Liver (tissue), 9 donors: Measurements from ENCODE around the gene KIF15. TPM values are rescaled to one million over a fixed set of nuclear protein-coding genes. Genes with fewer than 3 reads are reported as not detected.
A peak's percentile ranks its signal among the peaks of the same experiment; 100 is the strongest.

ENCODE experiments used
- DNase-seq: peaks from one replicate; pipeline ENCODE4 v3.0.0-alpha.2; 2017; ENCODE audit warnings: low spot score
- H3K27ac ChIP-seq, 2 donors: one replicate each; pipeline ENCODE4 v1.7.0; 2013; ENCODE audit warnings: inconsistent platforms in 2 of 2, low read length in 2 of 2, control low read depth in 1 of 2, low read depth in 1 of 2, mild to moderate bottlenecking in 1 of 2
- H3K27me3 ChIP-seq, 4 donors: one replicate each; pipeline versions ENCODE4 v1.6.1 to v1.7.0; 2013; ENCODE audit warnings: low read length in 3 of 4, inconsistent platforms in 1 of 4, mild to moderate bottlenecking in 1 of 4, moderate library complexity in 1 of 4; ENCODE audit not compliant: control insufficient read depth in 4 of 4, insufficient read depth in 4 of 4
- H3K36me3 ChIP-seq, 4 donors: one replicate each; pipeline versions ENCODE4 v1.6.1 to v1.7.0; 2013; ENCODE audit warnings: low read length in 3 of 4, mild to moderate bottlenecking in 3 of 4, low read depth in 1 of 4, moderate library complexity in 1 of 4; ENCODE audit not compliant: control insufficient read depth in 4 of 4, insufficient read depth in 3 of 4
- H3K4me1 ChIP-seq, 4 donors: one replicate each; pipeline versions ENCODE4 v1.6.1 to v1.7.0; 2013; ENCODE audit warnings: low read length in 3 of 4, mild to moderate bottlenecking in 3 of 4, moderate library complexity in 1 of 4; ENCODE audit not compliant: control insufficient read depth in 4 of 4, insufficient read depth in 4 of 4
- H3K4me3 ChIP-seq, 3 donors: one replicate each; pipeline versions ENCODE4 v1.6.1 to v1.7.0; 2013; ENCODE audit warnings: low read length in 3 of 3, control low read depth in 1 of 3, low read depth in 1 of 3, mild to moderate bottlenecking in 1 of 3
- H3K9ac ChIP-seq, 2 donors: one replicate each; pipeline ENCODE4 v1.7.0; 2013; ENCODE audit warnings: low read length in 2 of 2, mild to moderate bottlenecking in 2 of 2, moderate library complexity in 2 of 2, control low read depth in 1 of 2, low read depth in 1 of 2
- H3K9me3 ChIP-seq, 4 donors: one replicate each; pipeline versions ENCODE4 v1.6.1 to v1.7.0; 2013; ENCODE audit warnings: low read length in 3 of 4; ENCODE audit not compliant: control insufficient read depth in 4 of 4
- ATF3 ChIP-seq: IDR thresholded peaks from 2 replicates; pipeline ENCODE4 v1.6.1; 2016; ENCODE audit warnings: antibody characterized with exemption
- CTCF ChIP-seq: fragments of 150-350 bp; IDR thresholded peaks from 2 replicates; pipeline ENCODE4 v1.5.1; 2017; ENCODE audit warnings: improper control_type of control experiment, low read depth, low read length; ENCODE audit not compliant: missing input control
- EGR1 ChIP-seq, 2 donors: IDR thresholded peaks; 2 replicates each; pipeline ENCODE4 v1.6.1; 2016 to 2018; ENCODE audit warnings: antibody characterized with exemption in 2 of 2, low read depth in 2 of 2
- FOXA1 ChIP-seq: IDR thresholded peaks from 2 replicates; pipeline ENCODE4 v1.6.1; 2016; ENCODE audit warnings: antibody characterized with exemption
- FOXA2 ChIP-seq: IDR thresholded peaks from 2 replicates; pipeline ENCODE4 v1.6.1; 2016; ENCODE audit warnings: antibody characterized with exemption
- GABPA ChIP-seq, 2 donors: IDR thresholded peaks in 1 of 2; conservative IDR thresholded peaks in 1 of 2; 2 replicates each; pipeline ENCODE4 v1.6.1; 2016; ENCODE audit warnings: antibody characterized with exemption in 2 of 2, mild to moderate bottlenecking in 1 of 2, moderate library complexity in 1 of 2
- HNF4A ChIP-seq, 2 donors: conservative IDR thresholded peaks; 2 replicates each; pipeline ENCODE4 v1.6.1; 2016; ENCODE audit warnings: antibody characterized with exemption in 2 of 2, mild to moderate bottlenecking in 2 of 2
- HNF4G ChIP-seq: IDR thresholded peaks from 2 replicates; pipeline ENCODE4 v1.6.1; 2016; ENCODE audit warnings: antibody characterized with exemption
- JUND ChIP-seq, 2 donors: IDR thresholded peaks; 2 replicates each; pipeline ENCODE4 v1.6.1; 2016; ENCODE audit warnings: antibody characterized with exemption in 2 of 2
- MAX ChIP-seq: IDR thresholded peaks from 2 replicates; pipeline ENCODE4 v1.6.1; 2016; ENCODE audit warnings: antibody characterized with exemption
- NR2F2 ChIP-seq: IDR thresholded peaks from 2 replicates; pipeline ENCODE4 v1.6.1; 2016; ENCODE audit warnings: antibody characterized with exemption
- RAD21 ChIP-seq, 2 donors: IDR thresholded peaks; 2 replicates each; pipeline ENCODE4 v1.6.1; 2016; ENCODE audit warnings: antibody characterized with exemption in 2 of 2, mild to moderate bottlenecking in 2 of 2
- REST ChIP-seq: IDR thresholded peaks from 2 replicates; pipeline ENCODE4 v1.6.1; 2016; ENCODE audit warnings: antibody characterized with exemption, mild to moderate bottlenecking
- RXRA ChIP-seq, 2 donors: IDR thresholded peaks; 2 replicates each; pipeline ENCODE4 v1.6.1; 2017 to 2018; ENCODE audit warnings: antibody characterized with exemption in 2 of 2, mild to moderate bottlenecking in 1 of 2
- SP1 ChIP-seq: IDR thresholded peaks from 2 replicates; pipeline ENCODE4 v1.6.1; 2018; ENCODE audit warnings: antibody characterized with exemption, mild to moderate bottlenecking
- TAF1 ChIP-seq: conservative IDR thresholded peaks from 2 replicates; pipeline ENCODE4 v1.6.1; 2016; ENCODE audit warnings: antibody characterized with exemption, mild to moderate bottlenecking
- YY1 ChIP-seq: IDR thresholded peaks from 2 replicates; pipeline ENCODE4 v1.6.1; 2016; ENCODE audit warnings: antibody characterized with exemption, mild to moderate bottlenecking
- WGBS: extraction: QIAGEN DNeasy Blood & Tissue Kit; methylation state at CpG from one replicate; pipeline ENCODE4 v1.1.7; 2013; 5-methylcytosine and 5-hydroxymethylcytosine counted together
- polyA plus RNA-seq, 2 donors: library from polyadenylated mRNA; stranded (reverse) in 1 of 2; unstranded in 1 of 2; fragments of 200-250 nt in 1 of 2; fragments of >200 nt in 1 of 2; fragmentation: Nextera tagmentation in 1 of 2; extraction: Ambion mirVana in 1 of 2; gene quantifications; one replicate each; pipeline versions ENCODE4 v1.2.1 to v1.2.3, GENCODE V29; 2013 to 2015
- total RNA-seq, 2 donors: library from RNA; depleted of rRNA; stranded (reverse); fragments of >200 nt; gene quantifications; one replicate each; pipeline ENCODE4 v1.2.3, GENCODE V29; 2014
- donor health status: healthy.
- donor health status: healthy.
- donor health status: healthy.
- donor health status: healthy.
- donor health status: healthy.

The KIF15 gene
- total and polyA plus RNA-seq, 4 donors = under 0.01 to 15.9 (median 0.24) TPM

GRCh38 chr3:44761101-44761423 is 532 bp upstream of the KIF15 start:
- Histone ChIP-seq H3K9ac (peak overlapping the region; percentile 71 to 82), H3K36me3 (peaks cover 0 to 11% (median 0%) of the 10 kb centered on the region in 4 donors), H3K9me3 (peaks cover 0 to 11% (median 8%) of the 10 kb centered on the region in 4 donors), H3K27ac (peak overlapping the region; percentile 59 to 67), H3K4me3 (peak overlapping the region; percentile 68 to 90 (median 72)), H3K27me3 (peaks cover 0 to 3% (median 0%) of the 10 kb centered on the region in 4 donors), H3K4me1 (peaks cover 3 to 13% (median 8%) of the 10 kb centered on the region in 4 donors)
- no peak for TF ChIP-seq EGR1 (IDR thresholded peaks at IDR 0.05; ENCODE audit: low read depth in 2 of 2)
- TF ChIP-seq ATF3 = no peak
- TF ChIP-seq RAD21 (IDR thresholded peaks at IDR 0.05) = no peak
- TF ChIP-seq SP1 = no peak
- TF ChIP-seq FOXA1 = no peak
- TF ChIP-seq CTCF = no peak
- TF ChIP-seq FOXA2 = no peak
- TF ChIP-seq HNF4A (conservative IDR thresholded peaks at IDR 0.05) = no peak
- TF ChIP-seq JUND (IDR thresholded peaks at IDR 0.05) = no peak
- TF ChIP-seq GABPA (IDR thresholded peaks at IDR 0.05 in 1 of 2, conservative IDR thresholded peaks at IDR 0.05 in 1 of 2) = no peak
- no peak for TF ChIP-seq HNF4G
- TF ChIP-seq REST = no peak
- no peak for TF ChIP-seq MAX
- TF ChIP-seq TAF1 = no peak
- no peak for TF ChIP-seq NR2F2
- no peak for TF ChIP-seq RXRA (IDR thresholded peaks at IDR 0.05)
- 1% methylated on average over 15 of the region's 15 CpGs for WGBS
- DNase-seq = no peak

- Histone ChIP-seq H3K4me3 (peak overlapping the region; percentile 68 to 90 (median 72)), H3K27me3 (peaks cover 0 to 3% (median 0%) of the 10 kb centered on the region in 4 donors), H3K36me3 (peaks cover 0 to 10% (median 0%) of the 10 kb centered on the region in 4 donors), H3K27ac (no peak overlapping the region), H3K4me1 (peaks cover 3 to 13% (median 8%) of the 10 kb centered on the region in 4 donors), H3K9ac (no peak overlapping the region), H3K9me3 (peaks cover 3 to 9% (median 5%) of the 10 kb centered on the region in 4 donors)
- 5% methylated on average over 9 of the region's 9 CpGs for WGBS
- TF ChIP-seq GABPA (IDR thresholded peaks at IDR 0.05 in 1 of 2, conservative IDR thresholded peaks at IDR 0.05 in 1 of 2) = no peak
- TF ChIP-seq HNF4G = no peak
- no peak for TF ChIP-seq ATF3
- no peak for TF ChIP-seq JUND (IDR thresholded peaks at IDR 0.05)
- no peak for TF ChIP-seq SP1
- no peak for TF ChIP-seq HNF4A (conservative IDR thresholded peaks at IDR 0.05)
- TF ChIP-seq EGR1 (IDR thresholded peaks at IDR 0.05; ENCODE audit: low read depth in 2 of 2) = no peak
- TF ChIP-seq FOXA1 = no peak
- no peak for TF ChIP-seq TAF1
- TF ChIP-seq MAX = no peak
- no peak for TF ChIP-seq FOXA2
- TF ChIP-seq NR2F2 = no peak
- TF ChIP-seq RAD21 (IDR thresholded peaks at IDR 0.05) = no peak
- TF ChIP-seq REST = no peak
- TF ChIP-seq YY1 = no peak
- no peak for DNase-seq
Measured at GRCh38 chr3:44762170-44762677, 630 bp downstream of the KIF15 start.
